GM18505 (cell line): ENCODE measurements around the gene BRIX1.
A peak's percentile ranks its signal among the peaks of the same experiment; 100 is the strongest.
"Not testable (repeated sequence)": the region's sequence is repeated elsewhere in the genome, so short reads cannot be mapped to it uniquely, and the experiment has no call there.

Experiments
- ATAC-seq: cut with Tn5 transposase; IDR thresholded peaks from one replicate; pipeline ENCODE4 v1.9.1; 2021; ENCODE audit not compliant: unreplicated experiment
- POLR2A ChIP-seq: IDR thresholded peaks from 4 replicates; pipeline ENCODE4 v1.6.1; 2011; ENCODE audit warnings: borderline replicate concordance; ENCODE audit not compliant: insufficient read depth, insufficient read length; ENCODE audit errors: extremely low read depth

Gene BRIX1

GRCh38 chr5:34895641-34896419 lies 19.7 kb upstream of the BRIX1 start:
- no peak for TF ChIP-seq POLR2A
- no peak for ATAC-seq

- no peak for ATAC-seq
- no peak for TF ChIP-seq POLR2A
Observed at GRCh38 chr5:34897646-34898045, 17.9 kb upstream of the BRIX1 start.

- peak; percentile 77 for ATAC-seq
- TF ChIP-seq POLR2A: no peak
Observed at GRCh38 chr5:34898258-34898895, 17.1 kb upstream of the BRIX1 start.

GRCh38 chr5:34899066-34899465 lies 16.4 kb upstream of the BRIX1 start:
- no peak for TF ChIP-seq POLR2A
- ATAC-seq: no peak

GRCh38 chr5:34900652-34901051 lies 14.9 kb upstream of the BRIX1 start:
- ATAC-seq: no peak
- no peak for TF ChIP-seq POLR2A

- ATAC-seq: no peak
- TF ChIP-seq POLR2A: no peak
Observed at GRCh38 chr5:34903260-34903659, 12.3 kb upstream of the BRIX1 start.

GRCh38 chr5:34905564-34905963 lies 9.9 kb upstream of the BRIX1 start:
- TF ChIP-seq POLR2A: no peak
- ATAC-seq: no peak

- TF ChIP-seq POLR2A: no peak
- ATAC-seq: no peak
Observed at GRCh38 chr5:34913072-34913471, 2.4 kb upstream of the BRIX1 start.

GRCh38 chr5:34914671-34915138 lies 806 bp upstream of the BRIX1 start:
- peak; percentile 13 for ATAC-seq
- no peak for TF ChIP-seq POLR2A

- ATAC-seq: peak; percentile 16
Observed at GRCh38 chr5:34915856-34916192, 313 bp downstream of the BRIX1 start.

GRCh38 chr5:34916518-34916917 lies 1.0 kb downstream of the BRIX1 start:
- no peak for TF ChIP-seq POLR2A
- no peak for ATAC-seq

More at GRCh38 chr5:34915856-34916192, 313 bp downstream of the BRIX1 start:
- TF ChIP-seq POLR2A: no peak

GRCh38 chr5:34918025-34918424 lies 2.5 kb downstream of the BRIX1 start:
- no peak for ATAC-seq
- TF ChIP-seq POLR2A: no peak

GRCh38 chr5:34919077-34919476 lies 3.6 kb downstream of the BRIX1 start:
- TF ChIP-seq POLR2A: no peak
- no peak for ATAC-seq

- ATAC-seq: not testable (repeated sequence)
Observed at GRCh38 chr5:34923256-34923655, 7.7 kb downstream of the BRIX1 start.
